Spleen (tissue), 7 donors: ENCODE measurements around the gene CMSS1.

Experiments used
- POLR2AphosphoS5 ChIP-seq, 3 donors: sonication (generic); formaldehyde crosslinking; IDR thresholded peaks; one replicate each; pipeline ENCODE4 v1.5.1; 2017; ENCODE audit warnings: antibody characterized with exemption in 3 of 3
- TF ChIP-seq, protein P1 (sequence below), 11 experiments: fragments of 200-600 bp in 7 of 11; fragments of 450-650 bp in 4 of 11; sonication (generic) in 4 of 11; IDR thresholded peaks in 8 of 11; conservative IDR thresholded peaks in 3 of 11; 1 replicate in 7 of 11; 2 replicates in 4 of 11; pipeline versions ENCODE4 v1.4.0 to v1.8.0; 2016 to 2021; ENCODE audit warnings: antibody characterized with exemption in 11 of 11, inconsistent platforms in 4 of 11, mild to moderate bottlenecking in 1 of 11
- donor health status: DM: no; HTN: no; CAD: no; lungs with moderate emphysema.
- donor health status: DM: no; HTN: no; CAD: no.
- donor health status: DM: no; HTN: no; CAD: no.

DNA sequence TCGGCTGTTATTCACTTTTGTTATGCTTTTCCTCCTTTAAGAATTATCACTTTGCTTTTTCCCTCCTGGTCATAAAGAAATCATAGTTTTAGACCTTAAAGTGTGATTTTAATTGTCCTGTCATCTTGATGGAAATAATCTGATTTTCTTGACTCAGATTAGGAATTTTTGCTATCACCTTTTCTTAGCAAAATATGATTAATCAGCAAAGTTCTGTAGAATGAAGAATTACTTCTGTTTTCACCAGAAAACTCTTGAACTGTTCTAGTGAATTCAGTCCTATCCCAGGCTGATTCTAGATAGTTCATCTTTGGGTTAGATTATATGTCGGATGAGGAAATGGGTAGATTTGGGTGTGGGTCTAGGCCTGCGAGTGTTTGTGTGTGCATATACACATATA, 12.2 kb downstream of the CMSS1 start:
- TF ChIP-seq, protein P1, sequence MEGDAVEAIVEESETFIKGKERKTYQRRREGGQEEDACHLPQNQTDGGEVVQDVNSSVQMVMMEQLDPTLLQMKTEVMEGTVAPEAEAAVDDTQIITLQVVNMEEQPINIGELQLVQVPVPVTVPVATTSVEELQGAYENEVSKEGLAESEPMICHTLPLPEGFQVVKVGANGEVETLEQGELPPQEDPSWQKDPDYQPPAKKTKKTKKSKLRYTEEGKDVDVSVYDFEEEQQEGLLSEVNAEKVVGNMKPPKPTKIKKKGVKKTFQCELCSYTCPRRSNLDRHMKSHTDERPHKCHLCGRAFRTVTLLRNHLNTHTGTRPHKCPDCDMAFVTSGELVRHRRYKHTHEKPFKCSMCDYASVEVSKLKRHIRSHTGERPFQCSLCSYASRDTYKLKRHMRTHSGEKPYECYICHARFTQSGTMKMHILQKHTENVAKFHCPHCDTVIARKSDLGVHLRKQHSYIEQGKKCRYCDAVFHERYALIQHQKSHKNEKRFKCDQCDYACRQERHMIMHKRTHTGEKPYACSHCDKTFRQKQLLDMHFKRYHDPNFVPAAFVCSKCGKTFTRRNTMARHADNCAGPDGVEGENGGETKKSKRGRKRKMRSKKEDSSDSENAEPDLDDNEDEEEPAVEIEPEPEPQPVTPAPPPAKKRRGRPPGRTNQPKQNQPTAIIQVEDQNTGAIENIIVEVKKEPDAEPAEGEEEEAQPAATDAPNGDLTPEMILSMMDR (IDR thresholded peaks at IDR 0.05 in 8 of 11, conservative IDR thresholded peaks at IDR 0.05 in 3 of 11): no peak
- TF ChIP-seq POLR2AphosphoS5 (IDR thresholded peaks at IDR 0.05): no peak
